Astrocyte (in vitro differentiated cells and primary cell): ENCODE measurements around the gene CSNK1A1. TPM values are rescaled to one million over a fixed set of nuclear protein-coding genes. Genes with fewer than 3 reads are reported as not detected.

Source experiments
- DNase-seq: peaks from one replicate; pipeline ENCODE4 v3.0.0-alpha.2; 2010; ENCODE audit warnings: low read depth
- FAIRE-seq: peaks from 2 replicates; lab custom pipeline; 2011; peaks lifted over from hg19 to GRCh38; lab: Jason Lieb, UNC
- H2AFZ ChIP-seq: 2 replicates; pipeline ENCODE4 v1.6.0; 2012; ENCODE audit warnings: low read depth, low read length, inconsistent platforms
- H3K27ac ChIP-seq: 2 replicates; pipeline ENCODE4 v1.5.1; 2011; ENCODE audit warnings: low read depth, low read length, inconsistent platforms
- H3K27me3 ChIP-seq: 2 replicates; pipeline ENCODE4 v1.6.0; 2011; ENCODE audit warnings: low read length, inconsistent platforms; ENCODE audit not compliant: insufficient read depth
- H3K36me3 ChIP-seq: 2 replicates; pipeline ENCODE4 v1.5.1; 2011; ENCODE audit warnings: low read length, inconsistent platforms; ENCODE audit not compliant: insufficient read depth
- H3K4me1 ChIP-seq: 2 replicates; pipeline ENCODE4 v1.5.1; 2011; ENCODE audit warnings: low read length, inconsistent platforms; ENCODE audit not compliant: insufficient read depth
- H3K4me2 ChIP-seq: 2 replicates; pipeline ENCODE4 v1.6.0; 2012; ENCODE audit warnings: low read length, inconsistent platforms
- H3K4me3 ChIP-seq: 2 replicates; pipeline ENCODE4 v1.5.1; 2011; ENCODE audit warnings: low read depth, mild to moderate bottlenecking, low read length, inconsistent platforms; ENCODE audit not compliant: insufficient read depth
- H3K79me2 ChIP-seq: 2 replicates; pipeline ENCODE4 v1.6.0; 2012; ENCODE audit warnings: mild to moderate bottlenecking, low read length, inconsistent platforms; ENCODE audit not compliant: insufficient read depth
- H3K9ac ChIP-seq: 2 replicates; pipeline ENCODE4 v1.6.0; 2012; ENCODE audit warnings: mild to moderate bottlenecking, low read length, inconsistent platforms
- H3K9me3 ChIP-seq: 2 replicates; pipeline ENCODE4 v1.5.1; 2012; ENCODE audit warnings: low read depth, mild to moderate bottlenecking, low read length, inconsistent platforms; ENCODE audit not compliant: insufficient read depth
- H4K20me1 ChIP-seq: 2 replicates; pipeline ENCODE4 v1.6.0; 2012; ENCODE audit warnings: low read length, inconsistent platforms; ENCODE audit not compliant: insufficient read depth
- H3K27ac Mint-ChIP-seq: one replicate; pipeline ENCODE4 v1.8.0; 2021; ENCODE audit warnings: mild to moderate bottlenecking, mixed read lengths; ENCODE audit not compliant: unreplicated experiment
- H3K27me3 Mint-ChIP-seq: one replicate; pipeline ENCODE4 v1.8.0; 2021; ENCODE audit warnings: low read depth, mixed read lengths; ENCODE audit not compliant: unreplicated experiment
- H3K36me3 Mint-ChIP-seq: one replicate; pipeline ENCODE4 v1.8.0; 2021; ENCODE audit warnings: low read depth, mixed read lengths; ENCODE audit not compliant: unreplicated experiment
- H3K4me1 Mint-ChIP-seq: one replicate; pipeline ENCODE4 v1.8.0; 2021; ENCODE audit warnings: low read depth, mixed read lengths; ENCODE audit not compliant: unreplicated experiment
- H3K4me3 Mint-ChIP-seq: one replicate; pipeline ENCODE4 v1.8.0; 2021; ENCODE audit warnings: mild to moderate bottlenecking, moderate library complexity, mixed read lengths; ENCODE audit not compliant: unreplicated experiment
- H3K9me3 Mint-ChIP-seq: one replicate; pipeline ENCODE4 v1.8.0; 2021; ENCODE audit warnings: mild to moderate bottlenecking, mixed read lengths; ENCODE audit not compliant: unreplicated experiment
- EZH2 ChIP-seq: IDR thresholded peaks from 2 replicates; pipeline ENCODE4 v1.6.1; 2012; ENCODE audit warnings: mild to moderate bottlenecking, low read length, inconsistent platforms; ENCODE audit not compliant: insufficient read depth
- total RNA-seq: library from RNA; stranded (reverse); gene quantifications from 2 replicates; pipeline ENCODE4 v1.2.1, GENCODE V29; 2021
- TF ChIP-seq, protein P1 (sequence below): IDR thresholded peaks from 2 replicates; pipeline ENCODE4 v1.5.1; 2011; ENCODE audit warnings: low read depth, mild to moderate bottlenecking, inconsistent platforms, low read length, moderate library complexity; ENCODE audit not compliant: insufficient read depth

The CSNK1A1 gene
- total RNA-seq, 1 donor from 2014 or later: 384 TPM

DNA sequence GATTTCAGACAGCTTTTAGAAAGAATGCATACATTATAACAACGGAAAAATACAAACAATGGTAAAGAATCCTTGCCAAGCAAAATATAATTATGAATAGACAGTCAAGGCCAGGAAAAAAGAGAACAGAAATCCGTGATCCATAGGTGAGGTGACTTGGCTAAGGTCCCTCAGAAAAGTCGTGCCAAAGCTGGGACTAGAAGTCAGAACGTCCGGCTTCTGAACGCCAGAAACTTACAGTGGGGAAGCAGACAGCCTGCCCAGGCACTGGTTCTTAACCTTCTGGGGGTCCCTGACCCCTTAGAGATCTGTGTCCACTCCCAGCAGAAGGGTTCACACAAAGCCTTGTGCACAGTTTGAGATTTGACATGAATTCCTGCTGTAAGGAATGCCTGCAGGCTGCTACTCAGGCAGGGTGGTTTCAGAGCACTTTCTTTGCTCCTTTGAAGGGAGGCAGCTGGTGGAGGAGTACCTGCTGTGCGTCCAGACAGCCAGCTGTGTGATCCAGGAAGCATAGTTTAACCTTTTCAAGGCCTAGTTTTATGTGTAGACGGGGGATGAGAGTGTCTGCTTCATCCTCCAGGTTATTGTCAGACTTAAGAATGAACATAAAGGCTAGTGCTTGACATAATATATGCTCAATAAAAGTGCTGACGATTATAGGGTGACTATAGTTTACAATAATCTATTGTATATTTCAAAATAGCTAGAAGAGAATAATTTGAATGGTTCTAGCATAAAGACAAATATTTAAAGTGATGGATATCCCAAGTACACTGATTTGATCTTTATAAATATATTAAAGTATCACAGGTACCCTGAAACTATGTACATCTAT is 30.9 kb upstream of the CSNK1A1 start:
- Histone ChIP-seq H3K9me3 (no peaks in the 10 kb centered on the region), H2AFZ (peak overlapping the region; percentile 93), H3K27ac (no peak overlapping the region), H3K4me3 (peak overlapping the region; percentile 59), H3K79me2 (no peaks in the 10 kb centered on the region), H3K27me3 (no peaks in the 10 kb centered on the region), H3K9ac (peak overlapping the region; percentile 67), H3K36me3 (no peaks in the 10 kb centered on the region), H4K20me1 (no peaks in the 10 kb centered on the region), H3K4me1 (peaks cover 4% of the 10 kb centered on the region), H3K4me2 (peak overlapping the region; percentile 88)
- no peak for FAIRE-seq
- Mint-ChIP-seq H3K36me3 (no peaks in the 10 kb centered on the region), H3K4me1 (peaks cover 5% of the 10 kb centered on the region), H3K4me3 (peak overlapping the region; percentile 81), H3K9me3 (no peaks in the 10 kb centered on the region), H3K27ac (no peak overlapping the region), H3K27me3 (peaks cover 8% of the 10 kb centered on the region)
- no peak for TF ChIP-seq EZH2
- TF ChIP-seq, protein P1, sequence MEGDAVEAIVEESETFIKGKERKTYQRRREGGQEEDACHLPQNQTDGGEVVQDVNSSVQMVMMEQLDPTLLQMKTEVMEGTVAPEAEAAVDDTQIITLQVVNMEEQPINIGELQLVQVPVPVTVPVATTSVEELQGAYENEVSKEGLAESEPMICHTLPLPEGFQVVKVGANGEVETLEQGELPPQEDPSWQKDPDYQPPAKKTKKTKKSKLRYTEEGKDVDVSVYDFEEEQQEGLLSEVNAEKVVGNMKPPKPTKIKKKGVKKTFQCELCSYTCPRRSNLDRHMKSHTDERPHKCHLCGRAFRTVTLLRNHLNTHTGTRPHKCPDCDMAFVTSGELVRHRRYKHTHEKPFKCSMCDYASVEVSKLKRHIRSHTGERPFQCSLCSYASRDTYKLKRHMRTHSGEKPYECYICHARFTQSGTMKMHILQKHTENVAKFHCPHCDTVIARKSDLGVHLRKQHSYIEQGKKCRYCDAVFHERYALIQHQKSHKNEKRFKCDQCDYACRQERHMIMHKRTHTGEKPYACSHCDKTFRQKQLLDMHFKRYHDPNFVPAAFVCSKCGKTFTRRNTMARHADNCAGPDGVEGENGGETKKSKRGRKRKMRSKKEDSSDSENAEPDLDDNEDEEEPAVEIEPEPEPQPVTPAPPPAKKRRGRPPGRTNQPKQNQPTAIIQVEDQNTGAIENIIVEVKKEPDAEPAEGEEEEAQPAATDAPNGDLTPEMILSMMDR: no peak
- DNase-seq: no peak

DNA sequence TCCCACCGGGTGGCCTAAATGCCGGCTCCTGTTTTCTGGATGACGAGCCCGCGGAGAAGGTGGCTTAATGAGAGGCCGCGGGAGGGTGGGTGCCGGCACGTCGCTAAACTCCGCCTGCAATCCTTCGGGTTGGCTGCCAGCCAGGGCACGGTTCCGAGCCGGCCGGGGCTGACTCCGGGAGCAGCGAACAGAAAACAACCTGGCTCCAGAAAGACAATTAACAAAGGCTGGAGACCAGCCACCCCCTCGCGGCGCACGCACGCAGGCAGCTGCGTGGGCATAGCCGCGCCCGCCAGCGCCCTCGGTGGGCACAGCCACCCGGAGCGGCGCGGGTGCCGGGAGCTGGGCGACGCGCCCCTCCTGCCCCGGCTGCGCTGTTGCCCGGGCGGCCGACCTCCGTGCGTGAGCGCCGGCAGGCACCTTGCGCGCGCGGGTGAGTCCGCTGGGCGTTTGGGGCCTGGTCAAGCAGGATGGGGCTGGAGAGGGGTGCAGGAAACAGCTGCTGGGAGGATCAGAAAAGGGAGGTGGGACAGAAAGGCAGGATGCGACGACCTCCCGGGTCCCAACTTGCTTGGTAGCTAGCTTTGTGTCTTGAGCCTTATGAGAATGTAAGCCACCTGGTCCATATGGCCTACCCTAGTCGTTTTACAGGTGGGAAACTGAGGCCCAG is 30.1 kb upstream of the CSNK1A1 start, which contains the start of gene ARHGEF37:
TSS of gene ARHGEF37 (plus strand) at position 307 of the 670 bp plus-strand sequence. CDS start 16,272 bp downstream, outside the sequence.
- no peaks in the 10 kb centered on the region for H3K27me3 ChIP-seq
- H3K4me3 ChIP-seq: peak within 1 kb of the TSS; percentile 59
- H3K9ac ChIP-seq: peak within 1 kb of the TSS; percentile 67
- no peaks in the 10 kb centered on the region for H3K36me3 Mint-ChIP-seq
- peak within 1 kb of the TSS; percentile 88 for H3K4me2 ChIP-seq
- H3K27ac ChIP-seq: no peak within 1 kb of the TSS
- H3K9me3 Mint-ChIP-seq: no peaks in the 10 kb centered on the region
- H3K27ac Mint-ChIP-seq: no peak within 1 kb of the TSS
- FAIRE-seq: no peak
- no peaks in the 10 kb centered on the region for H3K36me3 ChIP-seq
- peak within 1 kb of the TSS; percentile 93 for H2AFZ ChIP-seq
- peaks cover 4% of the 10 kb centered on the region for H3K4me1 ChIP-seq
- no peaks in the 10 kb centered on the region for H3K79me2 ChIP-seq
- H3K9me3 ChIP-seq: no peaks in the 10 kb centered on the region
- H3K27me3 Mint-ChIP-seq: peaks cover 8% of the 10 kb centered on the region
- TF ChIP-seq, protein P1: no peak
- no peak for TF ChIP-seq EZH2
- DNase-seq: no peak
- H3K4me1 Mint-ChIP-seq: no peaks in the 10 kb centered on the region
- peak within 1 kb of the TSS; percentile 81 for H3K4me3 Mint-ChIP-seq
- no peaks in the 10 kb centered on the region for H4K20me1 ChIP-seq
